Cerebellar cortex (tissue), 1 donor: ENCODE measurements around the gene CLIC4.
"Not testable (repeated sequence)": the region's sequence is repeated elsewhere in the genome, so short reads cannot be mapped to it uniquely, and the experiment has no call there.

Experiments
- DNase-seq: peaks from one replicate; pipeline ENCODE4 v3.0.0-alpha.2; 2015; ENCODE audit warnings: low spot score

Gene CLIC4

GRCh38 chr1:24875991-24876506 lies 130.8 kb downstream of the CLIC4 start:
- DNase-seq, result no peak

GRCh38 chr1:24878045-24878444 lies 132.8 kb downstream of the CLIC4 start:
- no peak for DNase-seq

- no peak for DNase-seq
These were observed 133.8 kb downstream of the CLIC4 start for GRCh38 chr1:24878775-24879742.

- no peak for DNase-seq
These were observed 135.8 kb downstream of the CLIC4 start for GRCh38 chr1:24881034-24881433.

- no peak for DNase-seq
These were observed 139.5 kb downstream of the CLIC4 start for GRCh38 chr1:24884751-24885150.

- no peak for DNase-seq
These were observed 141.0 kb downstream of the CLIC4 start for GRCh38 chr1:24886241-24886640.

- no peak for DNase-seq
These were observed 143.1 kb downstream of the CLIC4 start for GRCh38 chr1:24888061-24888970.

- no peak for DNase-seq
These were observed 143.9 kb downstream of the CLIC4 start for GRCh38 chr1:24888971-24889676.

GRCh38 chr1:24890887-24891286 lies 145.6 kb downstream of the CLIC4 start:
- no peak for DNase-seq

GRCh38 chr1:24891367-24891766 lies 146.1 kb downstream of the CLIC4 start:
- DNase-seq, result not testable (repeated sequence)

GRCh38 chr1:24892188-24893153 lies 147.2 kb downstream of the CLIC4 start:
- no peak for DNase-seq

- no peak for DNase-seq
These were observed 148.2 kb downstream of the CLIC4 start for GRCh38 chr1:24893431-24893830.
